ENCODE measurements around the gene FHOD3. TPM values are rescaled to one million over a fixed set of nuclear protein-coding genes. Genes with fewer than 3 reads are reported as not detected.

Gene FHOD3
- total and polyA plus RNA-seq, 2 experiments from 2014 or later, result 2.7 to 8.7 TPM

- TF ChIP-seq, protein P1, sequence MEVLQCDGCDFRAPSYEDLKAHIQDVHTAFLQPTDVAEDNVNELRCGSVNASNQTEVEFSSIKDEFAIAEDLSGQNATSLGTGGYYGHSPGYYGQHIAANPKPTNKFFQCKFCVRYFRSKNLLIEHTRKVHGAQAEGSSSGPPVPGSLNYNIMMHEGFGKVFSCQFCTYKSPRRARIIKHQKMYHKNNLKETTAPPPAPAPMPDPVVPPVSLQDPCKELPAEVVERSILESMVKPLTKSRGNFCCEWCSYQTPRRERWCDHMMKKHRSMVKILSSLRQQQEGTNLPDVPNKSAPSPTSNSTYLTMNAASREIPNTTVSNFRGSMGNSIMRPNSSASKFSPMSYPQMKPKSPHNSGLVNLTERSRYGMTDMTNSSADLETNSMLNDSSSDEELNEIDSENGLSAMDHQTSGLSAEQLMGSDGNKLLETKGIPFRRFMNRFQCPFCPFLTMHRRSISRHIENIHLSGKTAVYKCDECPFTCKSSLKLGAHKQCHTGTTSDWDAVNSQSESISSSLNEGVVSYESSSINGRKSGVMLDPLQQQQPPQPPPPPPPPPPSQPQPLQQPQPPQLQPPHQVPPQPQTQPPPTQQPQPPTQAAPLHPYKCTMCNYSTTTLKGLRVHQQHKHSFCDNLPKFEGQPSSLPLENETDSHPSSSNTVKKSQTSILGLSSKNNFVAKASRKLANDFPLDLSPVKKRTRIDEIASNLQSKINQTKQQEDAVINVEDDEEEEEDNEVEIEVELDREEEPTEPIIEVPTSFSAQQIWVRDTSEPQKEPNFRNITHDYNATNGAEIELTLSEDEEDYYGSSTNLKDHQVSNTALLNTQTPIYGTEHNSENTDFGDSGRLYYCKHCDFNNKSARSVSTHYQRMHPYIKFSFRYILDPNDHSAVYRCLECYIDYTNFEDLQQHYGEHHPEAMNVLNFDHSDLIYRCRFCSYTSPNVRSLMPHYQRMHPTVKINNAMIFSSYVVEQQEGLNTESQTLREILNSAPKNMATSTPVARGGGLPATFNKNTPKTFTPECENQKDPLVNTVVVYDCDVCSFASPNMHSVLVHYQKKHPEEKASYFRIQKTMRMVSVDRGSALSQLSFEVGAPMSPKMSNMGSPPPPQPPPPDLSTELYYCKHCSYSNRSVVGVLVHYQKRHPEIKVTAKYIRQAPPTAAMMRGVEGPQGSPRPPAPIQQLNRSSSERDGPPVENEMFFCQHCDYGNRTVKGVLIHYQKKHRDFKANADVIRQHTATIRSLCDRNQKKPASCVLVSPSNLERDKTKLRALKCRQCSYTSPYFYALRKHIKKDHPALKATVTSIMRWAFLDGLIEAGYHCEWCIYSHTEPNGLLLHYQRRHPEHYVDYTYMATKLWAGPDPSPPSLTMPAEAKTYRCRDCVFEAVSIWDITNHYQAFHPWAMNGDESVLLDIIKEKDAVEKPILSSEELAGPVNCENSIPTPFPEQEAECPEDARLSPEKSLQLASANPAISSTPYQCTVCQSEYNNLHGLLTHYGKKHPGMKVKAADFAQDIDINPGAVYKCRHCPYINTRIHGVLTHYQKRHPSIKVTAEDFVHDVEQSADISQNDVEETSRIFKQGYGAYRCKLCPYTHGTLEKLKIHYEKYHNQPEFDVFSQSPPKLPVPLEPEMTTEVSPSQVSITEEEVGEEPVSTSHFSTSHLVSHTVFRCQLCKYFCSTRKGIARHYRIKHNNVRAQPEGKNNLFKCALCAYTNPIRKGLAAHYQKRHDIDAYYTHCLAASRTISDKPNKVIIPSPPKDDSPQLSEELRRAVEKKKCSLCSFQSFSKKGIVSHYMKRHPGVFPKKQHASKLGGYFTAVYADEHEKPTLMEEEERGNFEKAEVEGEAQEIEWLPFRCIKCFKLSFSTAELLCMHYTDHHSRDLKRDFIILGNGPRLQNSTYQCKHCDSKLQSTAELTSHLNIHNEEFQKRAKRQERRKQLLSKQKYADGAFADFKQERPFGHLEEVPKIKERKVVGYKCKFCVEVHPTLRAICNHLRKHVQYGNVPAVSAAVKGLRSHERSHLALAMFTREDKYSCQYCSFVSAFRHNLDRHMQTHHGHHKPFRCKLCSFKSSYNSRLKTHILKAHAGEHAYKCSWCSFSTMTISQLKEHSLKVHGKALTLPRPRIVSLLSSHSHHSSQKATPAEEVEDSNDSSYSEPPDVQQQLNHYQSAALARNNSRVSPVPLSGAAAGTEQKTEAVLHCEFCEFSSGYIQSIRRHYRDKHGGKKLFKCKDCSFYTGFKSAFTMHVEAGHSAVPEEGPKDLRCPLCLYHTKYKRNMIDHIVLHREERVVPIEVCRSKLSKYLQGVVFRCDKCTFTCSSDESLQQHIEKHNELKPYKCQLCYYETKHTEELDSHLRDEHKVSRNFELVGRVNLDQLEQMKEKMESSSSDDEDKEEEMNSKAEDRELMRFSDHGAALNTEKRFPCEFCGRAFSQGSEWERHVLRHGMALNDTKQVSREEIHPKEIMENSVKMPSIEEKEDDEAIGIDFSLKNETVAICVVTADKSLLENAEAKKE (CRISPR knock-in tag; IDR thresholded peaks at IDR 0.05), result no peak
- TF ChIP-seq, protein P2, sequence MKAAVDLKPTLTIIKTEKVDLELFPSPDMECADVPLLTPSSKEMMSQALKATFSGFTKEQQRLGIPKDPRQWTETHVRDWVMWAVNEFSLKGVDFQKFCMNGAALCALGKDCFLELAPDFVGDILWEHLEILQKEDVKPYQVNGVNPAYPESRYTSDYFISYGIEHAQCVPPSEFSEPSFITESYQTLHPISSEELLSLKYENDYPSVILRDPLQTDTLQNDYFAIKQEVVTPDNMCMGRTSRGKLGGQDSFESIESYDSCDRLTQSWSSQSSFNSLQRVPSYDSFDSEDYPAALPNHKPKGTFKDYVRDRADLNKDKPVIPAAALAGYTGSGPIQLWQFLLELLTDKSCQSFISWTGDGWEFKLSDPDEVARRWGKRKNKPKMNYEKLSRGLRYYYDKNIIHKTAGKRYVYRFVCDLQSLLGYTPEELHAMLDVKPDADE (IDR thresholded peaks at IDR 0.05), result no peak
- no peak for TF ChIP-seq JUNB (IDR thresholded peaks at IDR 0.05; ENCODE audit: unreplicated experiment)
- TF ChIP-seq REST (IDR thresholded peaks at IDR 0.05; ENCODE audit: unreplicated experiment), result no peak
- no peak for TF ChIP-seq EZH2 (IDR thresholded peaks at IDR 0.05; ENCODE audit: low read depth, unreplicated experiment)
These were observed 173.4 kb downstream of the FHOD3 start (continued) for GRCh38 chr18:36470896-36471295.
